Loucy (cell line): ENCODE data around the gene LYVE1.
A peak's percentile ranks its signal among the peaks of the same experiment; 100 is the strongest.

Experiments
- H2AFZ ChIP-seq: fragments of 200-600 bp; sonication (generic); 2 replicates; pipeline ENCODE4 v1.6.0; 2016; ENCODE audit warnings: antibody characterized with exemption, mild to moderate bottlenecking, low read length, moderate library complexity
- H3F3A ChIP-seq: fragments of 200-600 bp; 2 replicates; pipeline ENCODE4 v1.6.0; 2016; ENCODE audit warnings: antibody characterized with exemption, low read depth, mild to moderate bottlenecking
- H3K27me3 ChIP-seq: fragments of 200-600 bp; sonication (generic); 2 replicates; pipeline ENCODE4 v1.6.1; 2014; ENCODE audit warnings: low read length, mild to moderate bottlenecking; ENCODE audit not compliant: insufficient read depth, poor library complexity, severe bottlenecking
- H3K36me3 ChIP-seq: fragments of 200-600 bp; sonication (generic); 2 replicates; pipeline ENCODE4 v1.6.1; 2016; ENCODE audit warnings: low read length; ENCODE audit not compliant: insufficient read depth
- H3K4me1 ChIP-seq: fragments of 200-600 bp; sonication (generic); 2 replicates; pipeline ENCODE4 v1.5.1; 2014; ENCODE audit warnings: low read length, mild to moderate bottlenecking; ENCODE audit not compliant: insufficient read depth, poor library complexity, severe bottlenecking
- H3K4me2 ChIP-seq: fragments of 200-600 bp; sonication (generic); 2 replicates; pipeline ENCODE4 v1.6.0; 2014; ENCODE audit warnings: antibody characterized with exemption, low read length, low read depth, mild to moderate bottlenecking; ENCODE audit not compliant: poor library complexity, severe bottlenecking
- H3K4me3 ChIP-seq: fragments of 200-600 bp; sonication (generic); 2 replicates; pipeline ENCODE4 v1.5.1; 2014; ENCODE audit warnings: low read length, mild to moderate bottlenecking, mixed read lengths; ENCODE audit not compliant: poor library complexity, severe bottlenecking
- H3K79me2 ChIP-seq: fragments of 200-600 bp; sonication (generic); 2 replicates; pipeline ENCODE4 v1.6.1; 2014; ENCODE audit warnings: low read length; ENCODE audit not compliant: insufficient read depth
- H3K9ac ChIP-seq: fragments of 200-600 bp; sonication (generic); 2 replicates; pipeline ENCODE4 v1.6.0; 2014; ENCODE audit warnings: mild to moderate bottlenecking, low read depth, low read length, moderate library complexity; ENCODE audit not compliant: poor library complexity, severe bottlenecking
- H3K9me2 ChIP-seq: fragments of 200-600 bp; sonication (generic); replicated peaks from 2 replicates; pipeline ENCODE4 v1.6.1; 2016; ENCODE audit warnings: low read depth, low read length, mixed read lengths
- H3K9me3 ChIP-seq: fragments of 200-600 bp; sonication (generic); 2 replicates; pipeline ENCODE4 v1.6.1; 2014; ENCODE audit warnings: mild to moderate bottlenecking, antibody characterized with exemption, low read length, low read depth; ENCODE audit not compliant: insufficient read depth
- H4K20me1 ChIP-seq: fragments of 200-600 bp; sonication (generic); 2 replicates; pipeline ENCODE4 v1.6.0; 2014; ENCODE audit warnings: antibody characterized with exemption, low read length, mild to moderate bottlenecking; ENCODE audit not compliant: insufficient read depth, poor library complexity, severe bottlenecking
- EZH2phosphoT487 ChIP-seq: fragments of 200-600 bp; IDR thresholded peaks from 2 replicates; pipeline ENCODE4 v1.6.1; 2018; ENCODE audit warnings: antibody characterized with exemption, mild to moderate bottlenecking, moderate library complexity, borderline replicate concordance
- TF ChIP-seq, protein P1 (sequence below): fragments of 200-600 bp; sonication (generic); conservative IDR thresholded peaks from 2 replicates; pipeline ENCODE4 v1.5.1; 2014; ENCODE audit warnings: mild to moderate bottlenecking, antibody characterized with exemption, low read length

Gene LYVE1

DNA sequence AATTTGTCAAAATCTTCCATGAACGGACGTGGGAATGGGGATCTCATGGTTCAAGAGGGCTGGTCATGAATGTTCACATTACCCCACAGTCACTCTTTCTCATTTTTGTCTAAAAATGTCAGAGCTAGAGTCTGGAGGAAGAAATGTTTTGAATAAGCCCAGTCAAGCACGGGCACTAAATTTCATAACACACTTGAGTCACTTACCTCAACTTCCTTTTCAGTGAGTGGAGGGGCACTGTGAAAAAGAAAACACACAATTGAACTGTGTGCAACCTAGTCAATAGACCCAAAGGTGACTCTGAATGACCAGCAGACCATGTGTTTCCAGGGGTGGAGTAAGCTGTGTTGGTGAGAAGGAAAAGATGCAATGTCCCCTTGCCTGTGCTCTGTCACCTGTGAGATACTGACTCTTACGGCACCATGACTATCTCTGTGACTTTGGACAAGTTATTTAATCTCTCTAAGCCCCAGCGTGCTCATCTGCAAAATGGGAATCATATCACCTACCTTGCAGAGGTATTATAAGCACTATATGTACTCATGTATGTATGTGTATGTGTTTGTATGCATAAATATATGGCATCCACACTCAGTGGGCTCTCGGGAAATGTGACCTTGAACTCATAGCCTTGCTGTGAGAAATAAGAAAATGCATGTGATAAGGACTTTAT lies 38.2 kb upstream of the LYVE1 start:
- TF ChIP-seq, protein P1, sequence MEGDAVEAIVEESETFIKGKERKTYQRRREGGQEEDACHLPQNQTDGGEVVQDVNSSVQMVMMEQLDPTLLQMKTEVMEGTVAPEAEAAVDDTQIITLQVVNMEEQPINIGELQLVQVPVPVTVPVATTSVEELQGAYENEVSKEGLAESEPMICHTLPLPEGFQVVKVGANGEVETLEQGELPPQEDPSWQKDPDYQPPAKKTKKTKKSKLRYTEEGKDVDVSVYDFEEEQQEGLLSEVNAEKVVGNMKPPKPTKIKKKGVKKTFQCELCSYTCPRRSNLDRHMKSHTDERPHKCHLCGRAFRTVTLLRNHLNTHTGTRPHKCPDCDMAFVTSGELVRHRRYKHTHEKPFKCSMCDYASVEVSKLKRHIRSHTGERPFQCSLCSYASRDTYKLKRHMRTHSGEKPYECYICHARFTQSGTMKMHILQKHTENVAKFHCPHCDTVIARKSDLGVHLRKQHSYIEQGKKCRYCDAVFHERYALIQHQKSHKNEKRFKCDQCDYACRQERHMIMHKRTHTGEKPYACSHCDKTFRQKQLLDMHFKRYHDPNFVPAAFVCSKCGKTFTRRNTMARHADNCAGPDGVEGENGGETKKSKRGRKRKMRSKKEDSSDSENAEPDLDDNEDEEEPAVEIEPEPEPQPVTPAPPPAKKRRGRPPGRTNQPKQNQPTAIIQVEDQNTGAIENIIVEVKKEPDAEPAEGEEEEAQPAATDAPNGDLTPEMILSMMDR: no peak
- TF ChIP-seq EZH2phosphoT487: no peak
- peak overlapping the region; percentile 15 for H3K4me3 ChIP-seq
- peak overlapping the region; percentile 40 for H3K4me2 ChIP-seq
- no peaks in the 10 kb centered on the region for H3K9me3 ChIP-seq
- H3K9ac ChIP-seq: peak overlapping the region; percentile 34
- peaks cover 55% of the 10 kb centered on the region for H3K4me1 ChIP-seq
- no peaks in the 10 kb centered on the region for H3K9me2 ChIP-seq
- no peaks in the 10 kb centered on the region for H3K79me2 ChIP-seq
- no peaks in the 10 kb centered on the region for H3K36me3 ChIP-seq
- H3F3A ChIP-seq: no peaks in the 10 kb centered on the region
- H3K27me3 ChIP-seq: no peaks in the 10 kb centered on the region
- no peak overlapping the region for H2AFZ ChIP-seq
- H4K20me1 ChIP-seq: no peaks in the 10 kb centered on the region

DNA sequence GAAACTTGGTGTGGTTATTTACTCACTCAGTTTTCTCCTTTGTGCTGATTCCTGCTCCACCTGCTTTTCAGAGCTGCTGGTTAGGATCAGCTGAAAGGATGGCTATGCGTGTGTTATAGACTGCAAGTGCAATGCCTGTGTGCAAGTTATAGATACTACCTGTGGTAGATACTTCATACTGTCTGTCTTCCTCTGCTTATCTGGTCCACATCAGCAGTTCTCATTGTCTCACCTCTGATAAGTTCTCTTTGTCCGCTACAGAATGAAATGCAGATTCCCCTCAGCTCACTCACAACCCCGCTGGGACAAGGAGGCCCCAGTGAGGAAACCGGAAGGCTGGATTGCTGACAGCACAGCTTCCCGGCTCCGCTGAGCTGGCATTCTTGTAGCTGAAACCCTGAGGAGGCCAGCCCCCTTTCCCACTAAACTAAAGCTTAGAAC lies 37.5 kb upstream of the LYVE1 start:
- H3K79me2 ChIP-seq: no peaks in the 10 kb centered on the region
- H3K4me2 ChIP-seq: peak overlapping the region; percentile 40
- H3K9me2 ChIP-seq: no peaks in the 10 kb centered on the region
- no peaks in the 10 kb centered on the region for H3K9me3 ChIP-seq
- H4K20me1 ChIP-seq: no peaks in the 10 kb centered on the region
- H3F3A ChIP-seq: no peaks in the 10 kb centered on the region
- no peak overlapping the region for H2AFZ ChIP-seq
- peaks cover 55% of the 10 kb centered on the region for H3K4me1 ChIP-seq
- peak overlapping the region; percentile 15 for H3K4me3 ChIP-seq
- H3K36me3 ChIP-seq: no peaks in the 10 kb centered on the region
- TF ChIP-seq, protein P1: no peak
- TF ChIP-seq EZH2phosphoT487: no peak
- peak overlapping the region; percentile 34 for H3K9ac ChIP-seq
- H3K27me3 ChIP-seq: no peaks in the 10 kb centered on the region

DNA sequence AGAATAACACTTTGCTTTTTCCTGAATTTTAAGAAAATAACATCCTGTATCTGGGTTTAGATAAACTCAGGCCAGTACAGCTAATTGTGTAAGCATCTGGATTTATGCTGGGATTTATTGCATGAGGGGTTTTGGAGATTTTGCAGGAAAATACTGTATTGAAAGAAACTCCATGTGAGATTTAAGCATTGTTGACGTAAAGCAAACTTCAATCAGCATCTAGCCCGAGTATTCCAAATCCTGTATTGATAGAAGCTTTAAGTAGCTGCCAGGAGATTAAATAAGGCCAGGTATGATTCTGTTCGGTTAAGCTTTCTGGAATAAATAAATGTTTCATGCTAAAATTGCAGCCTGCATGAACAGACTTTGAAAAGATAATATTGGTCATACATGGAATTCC lies 36.3 kb upstream of the LYVE1 start:
- H3K4me2 ChIP-seq: peak overlapping the region; percentile 40
- H3K9me3 ChIP-seq: no peaks in the 10 kb centered on the region
- TF ChIP-seq, protein P1: no peak
- no peak for TF ChIP-seq EZH2phosphoT487

More for the DNA sequence above, 36.3 kb upstream of the LYVE1 start:
- no peaks in the 10 kb centered on the region for H3K9me2 ChIP-seq
- no peaks in the 10 kb centered on the region for H3F3A ChIP-seq
- H3K27me3 ChIP-seq: no peaks in the 10 kb centered on the region
- H3K4me3 ChIP-seq: peak overlapping the region; percentile 4
- no peaks in the 10 kb centered on the region for H4K20me1 ChIP-seq
- H3K4me1 ChIP-seq: peaks cover 55% of the 10 kb centered on the region
- H3K9ac ChIP-seq: peak overlapping the region; percentile 71
- H3K36me3 ChIP-seq: no peaks in the 10 kb centered on the region
- no peak overlapping the region; the same call in 1 of the 2 replicates for H2AFZ ChIP-seq
- H3K79me2 ChIP-seq: no peaks in the 10 kb centered on the region
